HG02759 (cell line): ENCODE results near the gene RGS14.
"Not testable (repeated sequence)": the region's sequence is repeated elsewhere in the genome, so short reads cannot be mapped to it uniquely, and the experiment has no call there.

Experiments
- ATAC-seq: cut with Tn5 transposase; IDR thresholded peaks from one replicate; pipeline ENCODE4 v1.9.1; 2021; ENCODE audit warnings: mild to moderate bottlenecking, moderate library complexity; ENCODE audit not compliant: unreplicated experiment

Gene RGS14

DNA sequence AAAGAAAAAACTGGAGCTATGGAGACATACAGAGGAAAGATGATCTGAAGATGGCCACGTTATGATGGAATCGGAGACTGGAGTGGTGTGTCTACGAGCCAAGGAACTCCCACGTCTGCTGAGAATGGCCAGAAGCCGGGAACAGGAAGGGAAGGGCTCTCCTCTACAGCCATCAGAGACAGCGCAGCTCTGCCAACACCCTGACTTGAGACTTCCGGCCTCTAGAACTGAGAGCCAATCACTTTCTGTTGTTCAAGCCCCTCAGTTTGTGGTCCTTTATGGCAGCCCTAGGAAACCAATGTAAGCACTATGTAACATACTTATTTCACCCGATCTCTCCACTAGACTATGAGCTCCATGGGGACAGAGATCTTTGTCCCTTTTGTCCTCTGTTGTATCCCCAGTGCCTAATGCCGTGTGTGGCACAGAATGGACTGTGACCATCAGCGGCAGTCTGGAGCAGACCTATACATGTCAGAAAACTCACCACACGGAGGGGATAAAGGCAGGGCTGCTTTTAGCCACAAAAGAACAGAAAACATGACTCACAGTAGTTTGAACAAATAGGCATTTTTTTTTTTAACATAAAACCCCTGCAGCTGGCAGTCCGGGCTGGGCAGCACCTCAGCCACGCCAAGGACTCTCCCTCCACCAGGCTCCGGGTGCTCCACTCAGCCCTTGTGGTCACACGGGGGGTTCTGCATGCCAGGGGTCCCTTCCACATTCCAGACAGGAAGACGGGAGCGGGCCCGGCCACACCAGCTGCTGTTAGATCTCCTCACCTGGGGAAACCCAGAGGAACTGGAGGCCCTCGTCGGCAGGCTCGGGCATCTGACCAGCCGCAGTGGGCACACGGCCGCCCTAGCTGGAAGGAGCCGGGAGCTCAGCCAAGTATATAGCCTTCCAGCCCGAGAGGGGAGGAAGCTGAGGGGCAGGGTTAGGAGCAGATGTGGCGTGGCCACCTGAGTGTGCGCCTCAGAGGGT, 29.9 kb upstream of the RGS14 start:
- ATAC-seq: no peak

DNA sequence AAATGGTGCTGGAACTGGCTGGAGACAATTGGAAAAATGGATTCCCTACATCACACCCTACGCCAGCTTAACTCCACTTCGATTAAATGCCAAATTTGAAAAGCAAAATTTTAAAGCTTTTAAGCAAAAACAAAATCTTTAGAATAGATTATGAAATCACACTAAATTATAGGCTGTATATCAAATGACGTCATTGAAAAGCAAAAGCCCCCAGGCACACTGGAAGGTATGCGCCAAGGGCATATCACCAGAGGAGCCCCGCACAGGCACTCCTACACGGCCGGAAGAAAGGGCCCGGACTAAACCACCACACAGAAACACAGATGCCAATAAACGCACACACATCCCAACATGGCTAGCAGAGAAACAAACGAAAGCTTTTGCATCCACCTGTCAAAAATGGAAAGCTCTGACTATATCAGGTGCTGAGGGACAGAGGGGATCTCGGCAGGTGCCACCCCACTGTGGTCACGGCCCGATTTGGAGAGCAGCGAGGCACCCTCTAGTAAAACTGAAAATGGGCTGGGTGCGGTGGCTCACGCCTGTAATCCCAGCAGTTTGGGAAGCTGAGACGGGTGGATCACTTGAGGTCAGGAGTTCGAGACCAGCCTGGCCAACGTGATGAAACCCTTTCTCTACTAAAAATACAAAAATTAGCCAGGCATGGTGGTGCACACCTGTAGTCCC, 29.0 kb upstream of the RGS14 start:
- no peak for ATAC-seq

DNA sequence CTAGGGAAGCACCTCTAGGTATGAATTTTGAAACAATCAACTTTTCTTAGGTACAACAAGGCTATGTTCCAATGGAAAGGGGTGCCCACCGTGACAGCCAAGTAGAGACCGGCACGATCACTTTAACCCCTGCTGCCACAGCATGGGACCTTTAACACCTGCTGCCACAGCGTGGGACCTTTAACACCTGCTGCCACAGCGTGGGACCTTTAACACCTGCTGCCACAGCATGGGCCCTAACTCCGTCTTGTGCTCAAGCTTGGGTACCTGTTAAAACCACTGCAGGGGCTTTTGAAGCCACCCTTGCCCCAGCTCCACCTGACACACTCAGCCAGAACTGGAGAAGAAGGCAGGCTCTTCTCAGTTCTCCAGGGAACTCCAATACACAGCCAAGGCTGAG, 27.8 kb upstream of the RGS14 start:
- no peak for ATAC-seq

DNA sequence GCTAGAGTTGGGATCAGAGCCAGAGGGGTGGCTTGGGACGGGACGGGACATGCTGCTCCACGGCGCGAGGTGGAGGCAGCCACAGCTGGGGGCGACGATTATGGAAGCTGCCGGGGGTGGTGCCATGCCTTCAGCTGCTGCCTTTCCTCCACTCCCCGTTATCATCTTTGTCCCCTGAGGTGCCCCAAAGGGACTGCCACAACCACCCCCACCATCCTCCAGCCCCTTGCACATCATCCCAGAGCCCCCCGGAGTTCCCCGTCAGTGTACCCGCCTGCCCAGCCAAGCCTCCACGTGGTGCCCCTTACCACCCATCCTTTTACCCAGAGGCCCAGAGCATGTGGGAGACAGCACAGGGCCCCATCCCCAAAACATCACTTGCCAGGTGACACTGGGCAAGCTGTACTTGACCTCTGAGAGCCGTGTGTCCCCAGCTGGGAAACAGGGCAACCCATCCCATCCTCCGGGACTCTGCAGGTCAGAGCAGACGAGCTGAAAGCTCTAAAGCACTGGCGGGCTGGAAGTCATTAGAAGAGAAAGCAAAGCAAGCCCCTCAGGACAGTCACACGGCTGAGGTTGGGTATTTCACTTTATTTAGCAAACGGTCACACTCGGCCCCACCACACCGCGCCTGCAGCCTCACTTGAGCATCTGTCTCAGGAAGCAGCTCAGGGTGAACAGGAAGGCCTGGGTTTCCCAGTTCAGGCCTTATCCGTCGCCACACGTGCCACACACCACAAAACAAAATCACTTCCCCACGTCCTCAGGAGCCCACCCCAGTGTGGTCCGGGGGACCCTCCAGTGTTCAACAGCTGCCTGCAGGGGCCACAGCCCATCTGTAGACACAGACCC, 26.5 kb upstream of the RGS14 start:
- ATAC-seq: no peak

DNA sequence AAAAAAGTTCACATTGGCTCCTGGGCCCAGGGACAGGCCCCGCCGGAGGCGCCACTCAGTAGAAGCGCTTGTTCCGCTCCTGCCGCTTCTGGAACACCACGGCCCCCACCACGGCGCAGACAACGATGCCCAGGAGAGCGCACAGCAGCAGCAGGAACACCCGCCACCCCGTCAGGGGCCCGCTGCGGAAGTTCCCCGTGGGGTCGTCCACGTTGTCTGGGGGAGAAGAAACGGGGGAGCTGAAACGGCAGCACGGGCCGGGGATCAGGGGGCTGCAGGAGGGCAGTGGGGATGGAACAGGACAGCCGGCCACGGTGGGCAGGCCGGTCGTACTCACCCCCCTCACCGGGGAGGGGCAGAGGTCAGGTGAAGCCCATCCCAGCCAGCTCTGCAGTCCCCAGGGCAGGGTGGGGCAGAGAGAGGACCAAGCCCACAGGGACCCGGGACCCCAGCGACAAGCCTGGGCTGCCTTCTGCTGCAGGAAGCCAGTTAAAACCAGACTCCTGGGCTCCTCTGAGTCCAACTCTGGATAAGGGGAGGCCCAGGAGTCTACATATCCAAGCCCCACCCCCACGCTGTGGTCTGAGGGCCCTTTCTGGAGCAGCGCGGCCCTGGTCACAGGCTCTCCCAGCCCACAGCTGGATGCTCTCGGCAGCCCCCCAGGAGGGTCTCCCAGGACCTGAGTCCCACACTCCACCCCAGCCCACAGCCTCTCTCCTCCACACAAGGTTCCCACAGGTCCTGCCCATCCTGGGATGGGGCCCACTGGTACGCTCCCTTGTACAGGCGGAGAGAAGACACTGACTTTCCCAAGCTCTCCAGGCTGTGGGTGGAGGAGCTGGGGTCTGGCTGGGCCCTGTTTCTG, 25.5 kb upstream of the RGS14 start:
- no peak for ATAC-seq

DNA sequence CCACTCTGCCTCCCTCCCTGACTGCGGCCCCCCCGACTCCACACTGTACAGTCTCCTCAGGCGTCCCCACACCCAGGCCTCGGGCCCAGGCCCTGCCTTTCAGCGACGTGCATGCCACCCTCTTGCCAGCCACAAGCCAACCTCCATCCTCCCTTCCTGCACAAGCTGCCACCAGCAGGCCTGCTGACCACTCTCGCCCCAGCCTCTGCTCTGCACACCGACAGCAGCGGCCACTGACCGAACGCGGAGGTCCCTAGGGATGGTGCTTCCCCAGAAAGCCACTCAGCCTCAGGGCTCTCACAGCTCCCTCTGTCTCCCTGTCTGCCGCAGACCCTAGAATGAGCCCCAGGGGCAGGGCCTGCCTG, 24.8 kb upstream of the RGS14 start:
- ATAC-seq: no peak

DNA sequence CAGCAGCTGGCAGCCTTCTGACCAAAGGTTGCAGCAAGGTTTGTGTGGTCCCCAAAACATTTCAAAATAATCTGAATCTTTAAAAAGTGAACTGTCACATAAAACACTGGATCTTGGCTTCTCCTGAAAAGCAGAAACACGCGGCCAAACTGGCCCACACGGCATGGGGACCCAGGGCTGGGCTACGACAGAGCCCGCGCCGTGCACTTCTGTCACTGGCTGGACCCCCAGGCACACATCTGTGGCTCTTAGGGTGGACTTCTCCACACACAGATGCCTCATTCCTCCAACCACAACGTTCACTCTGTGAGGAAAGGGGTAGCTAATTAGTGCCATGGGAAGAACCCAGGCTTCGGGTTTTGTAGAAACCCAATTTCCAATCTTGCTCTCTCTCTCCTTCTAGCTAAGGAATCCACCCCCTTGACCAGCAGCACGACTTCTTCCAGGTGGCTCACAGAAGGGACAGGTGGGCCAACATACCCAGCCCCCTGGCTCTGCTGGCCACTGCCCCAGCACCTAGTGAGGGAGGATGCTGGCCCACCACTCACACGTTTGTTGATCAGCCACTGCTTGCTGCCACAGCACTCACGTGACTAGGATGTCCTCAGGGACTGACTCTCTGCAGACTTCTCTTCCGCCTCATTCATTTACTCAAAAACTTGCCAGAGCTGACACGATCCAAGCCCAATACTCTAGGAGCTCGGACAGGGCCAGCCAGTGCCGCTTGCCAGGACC, 24.1 kb upstream of the RGS14 start:
- ATAC-seq: no peak

DNA sequence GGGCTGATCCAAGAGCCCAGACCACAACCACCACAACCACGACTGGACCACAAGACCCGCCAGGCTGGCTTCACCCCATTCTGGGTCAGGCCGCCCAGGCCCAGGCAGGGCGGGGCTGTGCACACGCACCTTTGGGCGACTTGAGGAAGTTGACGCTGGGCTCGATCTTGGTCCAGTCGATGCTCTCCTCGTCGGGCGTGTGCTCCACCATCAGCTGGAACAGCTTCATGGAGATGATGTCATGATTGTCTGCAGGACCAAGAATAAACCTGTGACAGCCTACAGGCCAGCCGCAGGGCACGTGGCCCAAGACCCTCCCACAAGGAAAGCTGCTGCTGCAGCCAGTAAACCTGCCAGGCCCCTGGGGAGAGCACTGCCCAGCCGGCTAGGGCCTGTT, 23.6 kb upstream of the RGS14 start:
- ATAC-seq: no peak

DNA sequence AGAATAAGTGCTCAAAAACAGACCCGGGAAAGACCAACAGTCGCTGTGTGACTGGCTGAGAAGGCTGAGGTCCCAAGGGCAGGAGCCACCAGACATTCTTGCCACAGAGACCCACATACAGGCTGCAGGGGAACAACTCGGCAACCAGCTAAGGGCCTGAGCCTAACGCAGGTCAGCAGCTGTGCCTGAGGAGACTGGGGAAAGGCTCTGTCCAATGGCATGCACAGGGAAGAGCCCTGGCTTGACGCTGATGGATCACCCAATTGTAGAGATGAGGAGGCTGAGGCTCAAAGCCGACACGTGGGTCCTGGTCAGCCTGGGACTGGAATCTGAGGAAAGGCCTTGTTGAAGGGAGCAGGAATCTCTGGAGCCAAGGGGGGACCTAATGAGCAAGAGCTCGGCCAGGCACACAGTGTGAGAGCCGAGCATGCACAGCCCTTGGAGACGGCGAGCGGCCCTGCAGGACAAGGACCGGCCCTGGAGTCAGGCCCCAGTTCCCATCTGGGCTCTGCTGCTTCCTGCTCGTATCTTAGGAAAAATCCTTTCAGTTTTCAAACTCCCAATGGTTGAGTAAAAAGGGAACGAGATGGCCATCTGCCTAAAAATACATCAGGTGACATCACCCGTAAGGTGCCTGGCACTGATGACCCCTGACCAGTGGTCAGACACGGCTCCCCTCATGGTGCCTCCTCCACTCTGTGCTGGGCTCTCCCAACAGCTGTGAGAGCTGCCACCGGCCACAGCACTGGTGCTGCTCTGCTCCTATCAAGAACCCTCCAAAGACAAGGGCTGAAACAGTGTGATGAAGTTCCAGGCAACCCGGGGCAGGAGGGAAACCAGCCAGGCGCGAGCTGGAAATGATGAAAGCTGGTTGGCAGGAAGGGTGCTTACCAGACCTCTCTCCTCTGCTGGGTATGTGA, 22.7 kb upstream of the RGS14 start:
- no peak for ATAC-seq

DNA sequence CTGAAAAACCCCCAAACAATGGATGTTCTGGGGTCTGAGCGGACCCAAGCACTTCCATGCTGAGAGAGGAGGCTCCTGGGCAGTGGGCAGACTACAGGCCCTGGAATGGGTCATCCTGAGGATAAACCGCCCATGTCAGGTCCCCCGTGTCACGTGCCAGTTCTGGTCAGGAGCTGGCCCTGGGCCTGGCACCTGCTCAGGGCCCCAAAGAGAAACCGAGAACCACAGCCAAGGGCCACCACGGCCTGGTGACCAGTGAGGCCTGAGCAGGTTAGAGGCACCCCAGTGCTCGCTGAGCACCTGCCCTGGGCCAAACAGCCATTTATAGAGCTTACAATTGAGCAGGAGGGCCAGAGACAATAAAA, 22.0 kb upstream of the RGS14 start:
- no peak for ATAC-seq

DNA sequence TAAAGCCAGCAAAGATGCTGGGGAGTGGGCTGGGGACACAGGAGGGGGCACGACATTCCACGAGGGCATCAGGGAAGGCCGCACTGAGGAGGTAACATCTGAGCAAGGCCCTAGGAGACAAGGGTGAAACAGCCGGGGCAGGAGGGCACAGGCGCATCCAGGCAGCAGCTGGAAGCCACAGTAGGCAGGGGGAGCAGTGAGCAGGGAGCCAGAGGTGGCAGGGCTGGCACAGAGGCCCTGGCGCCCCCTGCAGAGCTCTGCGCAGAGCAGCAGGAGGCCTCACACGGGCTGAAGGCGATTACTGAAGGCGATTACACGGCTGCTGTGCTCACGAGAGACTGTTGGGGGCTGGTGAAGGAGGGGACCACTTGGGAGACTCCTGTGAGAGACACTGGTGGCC, 21.6 kb upstream of the RGS14 start:
- no peak for ATAC-seq

DNA sequence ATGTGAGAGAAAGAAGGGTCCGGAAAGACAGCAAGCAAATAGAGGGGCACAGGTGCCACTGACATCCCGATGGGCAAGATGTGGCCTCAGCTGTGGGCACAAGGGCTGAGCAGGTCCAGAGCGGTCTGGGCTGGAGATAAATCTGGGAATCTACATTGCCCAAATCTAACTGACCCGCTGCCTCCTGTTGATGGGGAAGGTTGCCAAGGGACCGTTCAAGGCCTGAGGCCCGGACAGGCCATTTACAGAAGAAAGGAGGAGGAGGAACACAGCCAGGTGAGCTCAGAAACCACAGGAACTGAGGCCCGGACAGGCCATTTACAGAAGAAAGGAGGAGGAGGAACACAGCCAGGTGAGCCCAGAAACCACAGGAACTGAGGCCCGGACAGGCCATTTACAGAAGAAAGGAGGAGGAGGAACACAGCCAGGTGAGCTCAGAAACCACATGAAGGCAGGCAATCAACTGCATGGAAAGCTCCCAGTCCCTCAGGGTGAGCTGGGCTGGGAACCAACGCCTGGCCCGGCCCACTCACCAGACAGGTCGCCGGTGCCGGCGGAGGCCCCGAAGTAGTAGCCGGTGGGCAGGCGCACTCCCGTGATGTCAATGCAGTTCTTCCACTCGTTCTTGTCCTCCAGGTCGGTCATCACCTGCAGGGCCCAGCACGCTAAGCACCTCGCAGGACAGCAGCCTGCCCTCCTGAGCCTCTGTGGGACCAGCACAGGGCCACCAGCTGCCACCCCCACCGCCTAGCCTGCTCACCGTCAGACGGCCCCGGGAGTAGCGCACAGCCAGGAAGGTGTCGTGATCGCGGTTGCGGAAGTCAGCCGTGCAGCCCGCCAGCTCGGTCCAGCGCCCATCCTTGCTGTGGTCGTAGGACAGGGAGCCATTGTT, 20.9 kb upstream of the RGS14 start:
- no peak for ATAC-seq

DNA sequence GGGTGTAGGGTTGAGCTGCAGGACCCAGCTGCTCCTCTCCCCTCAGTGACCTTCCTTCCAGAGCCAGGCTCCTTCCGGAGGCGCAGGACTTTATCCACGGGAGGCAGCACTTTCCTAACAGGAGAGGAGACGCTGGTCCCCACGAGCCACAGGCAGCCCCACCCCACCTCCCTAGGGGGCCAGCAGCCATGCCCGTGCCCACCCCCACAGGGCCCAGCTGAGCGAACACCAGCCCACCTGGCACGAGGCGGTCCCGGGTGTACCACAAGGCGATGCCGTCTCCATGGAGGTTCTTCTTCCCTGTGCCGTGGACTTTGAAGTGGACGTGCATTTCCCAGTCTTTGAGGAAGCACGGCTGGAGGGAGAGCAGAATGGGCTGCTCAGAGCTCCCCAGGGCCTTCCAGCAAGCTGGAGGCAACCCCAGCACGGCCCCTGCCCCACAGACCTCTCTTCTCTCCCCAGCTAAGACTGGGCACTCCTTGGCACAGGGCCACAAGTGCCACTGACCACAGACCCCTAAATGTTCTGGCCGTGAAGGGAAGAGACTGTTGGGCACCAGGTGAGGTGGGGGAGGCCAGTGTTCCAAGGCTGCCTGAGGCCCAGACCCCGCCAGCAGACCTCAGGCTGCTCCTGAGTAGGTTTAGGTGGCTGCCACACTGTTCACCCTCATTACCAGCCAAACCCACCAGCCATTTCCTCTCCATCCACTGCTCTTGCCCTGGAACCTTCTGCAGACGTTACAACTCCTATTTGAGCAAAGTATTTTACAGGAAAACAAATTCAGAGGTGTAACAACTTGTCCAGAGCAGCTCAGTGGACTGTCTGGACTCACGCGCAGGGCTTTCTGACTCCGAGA, 19.2 kb upstream of the RGS14 start:
- no peak for ATAC-seq

DNA sequence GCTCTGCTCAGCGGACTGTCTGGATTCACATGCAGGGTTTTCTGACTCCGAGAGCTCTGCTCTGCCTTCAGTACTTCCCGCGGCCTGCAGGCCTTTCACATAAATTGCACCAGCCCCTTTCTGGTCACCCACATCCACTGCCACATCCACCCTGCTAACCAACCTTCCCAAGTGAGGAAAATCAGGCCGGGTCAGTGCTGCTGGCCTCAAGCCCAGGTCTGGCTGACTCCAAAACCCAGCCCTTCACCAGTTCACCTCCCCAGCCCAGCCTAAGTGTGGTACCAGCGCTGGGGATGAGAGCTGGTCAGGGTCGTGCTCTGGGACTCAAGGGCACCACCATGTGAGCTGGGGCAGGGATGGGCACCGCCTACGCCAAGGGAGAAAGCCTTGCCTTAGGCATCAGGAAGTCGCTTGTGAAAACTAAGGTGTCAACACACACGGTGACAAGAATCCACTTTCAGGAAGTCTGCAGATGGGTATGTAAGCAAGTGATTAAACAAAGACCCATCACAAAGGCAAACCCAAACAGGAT, 18.6 kb upstream of the RGS14 start:
- ATAC-seq: no peak

DNA sequence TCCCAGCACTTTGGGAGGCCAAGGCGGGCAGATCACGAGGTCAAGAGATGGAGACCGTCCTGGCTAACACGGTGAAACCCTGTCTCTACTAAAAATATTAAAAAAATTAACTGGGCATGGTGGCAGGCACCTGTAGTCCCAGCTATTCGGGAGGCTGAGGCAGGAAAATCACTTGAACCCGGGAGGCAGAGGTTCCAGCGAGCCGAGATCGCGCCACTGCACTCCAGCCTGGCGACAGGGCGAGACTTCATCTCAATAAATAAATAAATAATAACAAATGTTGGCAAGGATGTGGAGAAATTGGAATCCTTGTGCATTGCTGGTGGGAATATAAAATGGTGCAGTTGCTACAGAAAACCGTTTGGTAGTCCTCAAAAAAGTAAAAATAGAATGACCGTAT, 14.7 kb upstream of the RGS14 start:
- not testable (repeated sequence) for ATAC-seq

DNA sequence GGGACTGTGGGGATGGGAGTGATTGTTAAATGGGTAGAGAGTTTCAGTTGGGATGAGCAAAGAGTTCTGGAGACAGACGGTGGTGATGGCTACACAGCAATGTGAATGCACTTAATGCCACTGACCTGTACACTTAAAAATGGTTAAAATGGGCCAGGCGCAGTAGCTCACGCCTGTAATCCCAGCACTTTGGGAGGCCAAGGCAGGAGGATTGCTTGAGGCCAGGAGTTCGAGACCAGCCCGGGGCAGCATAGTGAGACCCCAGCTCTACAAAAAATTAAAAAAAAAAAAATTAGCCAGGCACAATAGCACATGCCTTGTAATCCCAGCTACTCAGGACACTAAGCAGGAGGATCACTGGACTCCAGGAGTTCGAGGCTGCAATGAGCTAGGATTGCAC, 13.9 kb upstream of the RGS14 start:
- no peak for ATAC-seq

DNA sequence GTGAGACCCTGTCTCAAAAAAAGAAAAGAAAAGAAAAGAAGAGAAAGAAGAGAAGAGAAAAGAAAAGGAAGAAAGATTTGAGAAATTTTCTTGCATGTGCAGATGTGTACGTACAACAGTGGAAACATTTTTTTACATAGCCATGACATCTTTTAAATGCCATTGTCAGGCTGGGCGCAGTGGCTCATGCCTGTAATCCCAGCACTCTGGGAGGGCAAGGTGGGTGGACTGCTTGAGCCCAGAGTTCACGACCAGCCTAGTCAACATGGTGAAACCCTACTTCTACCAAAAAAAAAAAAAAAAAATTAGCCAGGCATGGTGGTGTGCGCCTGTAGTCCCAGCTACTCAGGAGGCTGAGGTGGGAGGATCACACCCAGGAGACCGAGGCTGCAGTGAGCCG, 12.8 kb upstream of the RGS14 start:
- no peak for ATAC-seq
